ENCODE results near the gene PADI3.

The PADI3 gene

GRCh38 chr1:17243274-17243673 is 5.6 kb upstream of the PADI3 start:
- DNase-seq: no peak

GRCh38 chr1:17244821-17245740 is 3.8 kb upstream of the PADI3 start:
- no peak for DNase-seq

GRCh38 chr1:17245816-17246325 is 3.0 kb upstream of the PADI3 start:
- DNase-seq: no peak

- no peak for DNase-seq
These were observed 1.9 kb upstream of the PADI3 start for GRCh38 chr1:17246971-17247370.

- DNase-seq: peak in 1 of 2 experiments; percentile 31
These were observed 1.7 kb downstream of the PADI3 start for GRCh38 chr1:17250601-17251000.

- no peak for DNase-seq
These were observed 2.3 kb downstream of the PADI3 start for GRCh38 chr1:17251246-17251645.

GRCh38 chr1:17251701-17252376 is 2.9 kb downstream of the PADI3 start:
- DNase-seq: no peak

GRCh38 chr1:17255336-17255735 is 6.4 kb downstream of the PADI3 start:
- DNase-seq: no peak

GRCh38 chr1:17258116-17258757 is 9.3 kb downstream of the PADI3 start:
- DNase-seq: no peak

GRCh38 chr1:17258758-17259130 is 9.8 kb downstream of the PADI3 start:
- no peak for DNase-seq

- DNase-seq: no peak
These were observed 10.5 kb downstream of the PADI3 start for GRCh38 chr1:17259233-17259873.

- DNase-seq: no peak
These were observed 11.4 kb downstream of the PADI3 start for GRCh38 chr1:17260264-17260663.

GRCh38 chr1:17260738-17261137 is 11.8 kb downstream of the PADI3 start:
- DNase-seq: no peak

- DNase-seq: no peak
These were observed 15.0 kb downstream of the PADI3 start for GRCh38 chr1:17263936-17264335.

- no peak for DNase-seq
These were observed 15.6 kb downstream of the PADI3 start for GRCh38 chr1:17264470-17264869.

GRCh38 chr1:17265162-17265561 is 16.3 kb downstream of the PADI3 start:
- DNase-seq: no peak

- DNase-seq: no peak
These were observed 17.1 kb downstream of the PADI3 start for GRCh38 chr1:17265950-17266349.

GRCh38 chr1:17270891-17271765 is 22.2 kb downstream of the PADI3 start:
- no peak for DNase-seq

- DNase-seq: no peak
These were observed 23.2 kb downstream of the PADI3 start for GRCh38 chr1:17272066-17272465.

- DNase-seq: no peak
These were observed 23.7 kb downstream of the PADI3 start for GRCh38 chr1:17272646-17273045.

GRCh38 chr1:17273096-17273495 is 24.2 kb downstream of the PADI3 start:
- DNase-seq: no peak

All from NCI-H446 (cell line).